ENCODE measurements around the gene CNTNAP2. TPM values are rescaled to one million over a fixed set of nuclear protein-coding genes. Genes with fewer than 3 reads are reported as not detected.

The CNTNAP2 gene
- total and polyA plus RNA-seq, 2 of the 4 experiments (the other 2 are of a cell fraction): not detected

DNA sequence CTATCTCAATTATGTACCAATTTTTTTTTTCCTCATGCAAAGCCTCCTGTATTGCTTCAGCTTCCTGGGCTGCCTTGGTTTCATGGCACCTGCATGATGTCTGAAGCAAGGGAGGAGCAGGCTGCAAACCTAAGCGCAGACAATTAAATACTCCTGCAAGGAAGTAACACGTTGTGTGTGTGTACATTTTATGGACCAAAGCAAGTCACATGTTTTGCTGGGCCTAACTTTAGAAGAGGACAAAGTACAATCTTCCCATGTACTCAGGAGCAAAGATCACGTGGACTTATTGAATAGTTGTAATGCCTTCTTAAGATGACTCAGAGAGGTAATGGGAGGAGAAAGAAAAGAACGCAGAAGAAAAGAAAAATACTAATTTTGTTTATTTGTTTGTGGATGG, 1530.0 kb downstream of the CNTNAP2 start:
- in situ Hi-C loops (cut with MboI; ENCODE audit: low sequenced_read_pairs): no loop called here
- Histone ChIP-seq H3K27me3 (ENCODE audit: control insufficient read depth, insufficient read depth, low read length) (no peaks in the 10 kb centered on the region), H3K56ac (ENCODE audit: extremely low read depth, insufficient read depth, low read length) (no peak overlapping the region), H2BK5ac (ENCODE audit: low read depth, low read length, poor library complexity, severe bottlenecking) (no peak overlapping the region), H4K91ac (ENCODE audit: insufficient read depth, low read depth, low read length) (no peak overlapping the region), H3K4me1 (ENCODE audit: control insufficient read depth, insufficient read depth, low read length) (no peaks in the 10 kb centered on the region), H3K18ac (ENCODE audit: low read depth, low read length) (no peak overlapping the region), H3K27ac (ENCODE audit: insufficient read depth, low read length) (no peak overlapping the region), H3K9me3 (ENCODE audit: control insufficient read depth, insufficient read depth, low read length) (peaks cover 6% of the 10 kb centered on the region), H2AK5ac (ENCODE audit: low read depth, low read length) (no peak overlapping the region), H4K20me1 (ENCODE audit: insufficient read depth, low read length) (no peaks in the 10 kb centered on the region), H4K5ac (ENCODE audit: low read depth, low read length) (no peak overlapping the region), H2BK20ac (ENCODE audit: low read depth, low read length) (no peak overlapping the region), H3K9ac (ENCODE audit: low read depth, low read length) (no peak overlapping the region), H3K4ac (ENCODE audit: low read depth, low read length) (no peak overlapping the region), H2BK120ac (ENCODE audit: low read depth, low read length) (no peak overlapping the region), H2AK9ac (replicated peaks; ENCODE audit: low read depth, low read length, poor library complexity) (no peak overlapping the region), H3K79me1 (ENCODE audit: low read depth in 1 of 2, low read length in 2 of 2) (no peaks in the 10 kb centered on the region), H3K4me3 (ENCODE audit: insufficient read depth, low read depth, low read length) (no peak overlapping the region), H3K4me2 (ENCODE audit: low read depth, low read length) (no peak overlapping the region), H3K14ac (replicated peaks; ENCODE audit: low read depth, low read length) (no peak overlapping the region), H3K9me1 (ENCODE audit: insufficient read depth, low read length) (no peaks in the 10 kb centered on the region), H2BK15ac (ENCODE audit: low read depth, low read length) (no peak overlapping the region), H2AFZ (replicated peaks; ENCODE audit: low read length, poor library complexity) (no peak overlapping the region), H3K23ac (ENCODE audit: low read depth, low read length) (no peak overlapping the region), H3K36me3 (ENCODE audit: control insufficient read depth, insufficient read depth, low read length) (no peaks in the 10 kb centered on the region), H4K8ac (ENCODE audit: low read depth in 2 of 2, low read length in 2 of 2) (no peak overlapping the region)
- intact Hi-C loops (cut with micrococcal nuclease): no loop called here
- no CpG with 5 or more reads among the region's 4 CpGs for WGBS, 2 experiments (ENCODE audit: extremely low coverage in 2 of 2, insufficient read length in 1 of 2)
- dilution Hi-C loops (cut with HindIII; ENCODE audit: low sequenced_read_pairs, unreplicated experiment): no loop called here
- POLR2A ChIA-PET (ENCODE audit: unreplicated experiment): no interaction called here
- CTCF ChIA-PET: no interaction called here
- no peak for TF ChIP-seq FOS (IDR thresholded peaks at IDR 0.05; ENCODE audit: low read depth, low read length)
- ATAC-seq (ENCODE audit: low read depth): no peak
- BruUV-seq (replicated peaks): no TSS peak
- no peak for DNase-seq
